Omental fat pad (tissue), 4 donors: ENCODE results near the gene BAZ2A. TPM values are rescaled to one million over a fixed set of nuclear protein-coding genes. Genes with fewer than 3 reads are reported as not detected.

Source experiments
- ATAC-seq: fragments of 150-250 bp; one replicate; pipeline ENCODE4 v1.9.1; 2016; ENCODE audit warnings: mild to moderate bottlenecking, moderate library complexity; ENCODE audit not compliant: low FRiP score
- DNase-seq: peaks from one replicate; pipeline ENCODE4 v3.0.0-alpha.2; 2019; ENCODE audit warnings: low spot score
- total RNA-seq, 4 donors: library from RNA; depleted of rRNA; stranded (reverse); fragments of >200 nt; gene quantifications; one replicate each; pipeline ENCODE4 v1.1.0, GENCODE V29; 2016
- TF ChIP-seq, protein P1 (sequence below), 3 donors: fragments of 450-650 bp; IDR thresholded peaks; one replicate each; pipeline ENCODE4 v1.5.1; 2016 to 2017; ENCODE audit warnings: antibody characterized with exemption in 3 of 3, mild to moderate bottlenecking in 3 of 3, moderate library complexity in 2 of 3

Gene BAZ2A
- total RNA-seq, 4 donors from 2014 or later, result 43.1 to 124 (median 74.1) TPM

DNA sequence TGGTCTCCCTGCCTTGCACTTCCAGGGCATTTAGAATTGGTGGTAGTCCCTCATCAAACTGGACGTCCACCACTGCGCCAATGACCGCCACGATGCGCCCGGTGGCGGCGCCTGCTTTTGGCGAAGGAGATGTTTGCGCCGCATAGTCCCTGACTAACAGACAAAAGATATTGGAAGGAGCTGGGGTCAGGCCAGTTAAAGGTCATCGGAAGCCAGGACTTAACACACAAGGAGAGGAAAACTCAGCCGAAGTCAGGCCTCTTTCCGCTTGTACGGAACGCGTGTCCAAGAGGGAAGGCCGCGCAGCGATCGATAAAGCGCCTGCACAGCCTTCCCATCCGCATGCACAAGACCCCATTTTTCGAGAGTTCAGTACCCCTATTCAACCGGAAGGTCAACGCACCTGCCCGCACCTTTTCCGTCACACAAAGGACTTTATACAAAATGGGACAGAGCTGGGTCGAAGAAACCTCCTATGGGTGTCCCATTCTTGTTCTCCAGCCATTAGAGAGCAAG lies 15.1 kb upstream of the BAZ2A start:
- ATAC-seq (no peak), DNase-seq (no peak)
- TF ChIP-seq, protein P1, sequence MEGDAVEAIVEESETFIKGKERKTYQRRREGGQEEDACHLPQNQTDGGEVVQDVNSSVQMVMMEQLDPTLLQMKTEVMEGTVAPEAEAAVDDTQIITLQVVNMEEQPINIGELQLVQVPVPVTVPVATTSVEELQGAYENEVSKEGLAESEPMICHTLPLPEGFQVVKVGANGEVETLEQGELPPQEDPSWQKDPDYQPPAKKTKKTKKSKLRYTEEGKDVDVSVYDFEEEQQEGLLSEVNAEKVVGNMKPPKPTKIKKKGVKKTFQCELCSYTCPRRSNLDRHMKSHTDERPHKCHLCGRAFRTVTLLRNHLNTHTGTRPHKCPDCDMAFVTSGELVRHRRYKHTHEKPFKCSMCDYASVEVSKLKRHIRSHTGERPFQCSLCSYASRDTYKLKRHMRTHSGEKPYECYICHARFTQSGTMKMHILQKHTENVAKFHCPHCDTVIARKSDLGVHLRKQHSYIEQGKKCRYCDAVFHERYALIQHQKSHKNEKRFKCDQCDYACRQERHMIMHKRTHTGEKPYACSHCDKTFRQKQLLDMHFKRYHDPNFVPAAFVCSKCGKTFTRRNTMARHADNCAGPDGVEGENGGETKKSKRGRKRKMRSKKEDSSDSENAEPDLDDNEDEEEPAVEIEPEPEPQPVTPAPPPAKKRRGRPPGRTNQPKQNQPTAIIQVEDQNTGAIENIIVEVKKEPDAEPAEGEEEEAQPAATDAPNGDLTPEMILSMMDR (IDR thresholded peaks at IDR 0.05), result no peak

DNA sequence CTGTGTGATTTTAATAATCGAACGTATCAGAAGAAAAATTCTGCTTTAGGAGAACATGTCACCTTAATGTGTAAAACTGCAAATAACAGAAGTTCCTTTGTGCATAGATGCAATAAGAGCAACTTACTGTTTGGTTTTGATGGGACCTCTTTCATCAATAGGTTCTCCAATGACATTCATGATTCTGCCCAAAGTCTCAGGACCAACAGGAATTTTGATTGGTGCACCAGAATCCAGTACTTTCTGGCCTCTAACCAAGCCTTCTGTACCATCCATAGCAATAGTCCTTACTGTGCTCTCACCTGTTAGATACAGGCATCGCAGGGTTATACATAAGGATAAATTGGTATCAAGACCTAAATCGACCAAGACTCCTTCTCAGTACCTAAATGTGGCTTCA lies 14.5 kb upstream of the BAZ2A start:
- ATAC-seq (no peak), DNase-seq (no peak)
- TF ChIP-seq, protein P1 (IDR thresholded peaks at IDR 0.05), result no peak

DNA sequence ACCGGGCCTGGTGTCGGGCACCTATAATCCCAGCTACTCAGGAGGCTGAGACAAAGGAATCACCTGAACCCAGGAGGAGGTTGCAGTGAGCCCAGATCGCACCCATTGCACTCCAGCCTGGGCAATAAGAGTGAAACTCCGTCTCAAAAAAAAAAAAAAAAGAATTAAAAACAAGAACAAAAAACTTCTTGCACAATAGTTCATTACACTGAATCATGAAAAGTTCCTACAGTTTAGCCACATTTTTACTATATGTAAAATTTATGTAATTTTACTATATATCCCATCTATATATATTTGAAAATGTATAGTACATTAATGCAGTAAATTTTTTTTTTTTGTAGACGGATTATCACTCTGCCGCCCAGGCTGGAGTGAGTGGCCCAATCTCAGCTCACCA lies 11.1 kb upstream of the BAZ2A start:
- ATAC-seq (no peak), DNase-seq (no peak)
- TF ChIP-seq, protein P1 (IDR thresholded peaks at IDR 0.05), result no peak

DNA sequence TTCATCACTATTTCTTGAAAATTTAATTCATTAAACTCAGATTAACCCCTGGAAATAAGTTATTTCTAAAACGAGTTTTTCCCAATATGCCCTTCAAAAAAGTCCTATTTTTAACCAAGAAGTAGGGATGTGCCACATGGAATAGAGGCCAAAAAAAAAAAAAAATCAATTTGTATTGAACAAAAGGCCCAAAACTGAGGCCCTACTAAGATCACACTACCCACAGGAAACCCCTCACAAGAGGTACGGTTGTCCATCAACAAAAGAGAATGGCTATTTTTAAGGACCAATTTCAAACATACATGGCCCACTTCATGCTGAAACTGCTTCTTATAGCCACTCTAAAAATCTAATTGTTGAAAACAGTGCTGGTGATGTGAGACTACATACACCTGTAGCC lies 7.5 kb upstream of the BAZ2A start:
- ATAC-seq (no peak), DNase-seq (no peak)
- TF ChIP-seq, protein P1 (IDR thresholded peaks at IDR 0.05), result no peak

DNA sequence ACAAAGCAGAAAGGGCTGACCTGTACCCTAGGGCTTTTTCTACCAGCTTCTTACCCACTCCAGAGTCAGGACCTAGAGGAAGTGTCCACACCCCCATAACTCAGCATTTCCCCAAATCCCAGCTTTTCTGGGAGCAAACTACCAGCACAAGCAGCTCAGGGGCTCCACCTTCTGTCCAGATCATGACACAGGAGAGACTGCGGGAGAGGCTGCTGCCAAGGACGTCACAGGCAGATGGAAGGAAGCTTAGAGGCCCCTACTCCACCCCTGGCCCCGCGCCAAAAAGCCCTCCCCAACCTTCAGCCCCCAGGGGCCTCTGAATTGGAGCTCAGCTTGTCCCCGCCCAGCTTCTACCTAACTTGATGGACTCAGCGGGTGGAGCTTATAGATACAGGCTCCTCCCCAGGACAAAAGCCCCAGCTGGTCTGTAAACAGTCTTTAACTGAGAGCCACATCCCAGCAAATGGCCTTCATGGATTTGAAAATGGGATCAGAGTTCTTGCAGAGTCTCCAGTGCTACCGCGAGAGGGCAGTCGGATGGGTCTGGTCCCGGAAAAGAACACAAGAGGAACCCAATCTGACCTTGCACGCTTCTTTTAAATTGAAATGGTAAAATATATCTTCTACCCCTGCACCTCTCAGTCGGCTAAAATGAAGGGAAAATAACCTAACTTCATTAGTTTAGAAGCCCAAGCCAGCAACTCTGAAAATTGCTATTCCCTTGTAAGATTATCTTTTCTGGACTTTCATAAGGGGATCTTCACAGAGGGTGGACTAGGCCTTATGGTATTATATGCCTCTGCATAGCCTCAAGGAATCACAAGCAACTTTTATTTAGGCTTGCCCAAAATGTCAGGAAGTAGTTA lies 6.8 kb upstream of the BAZ2A start:
- DNase-seq, result peak; percentile 98
- peak; percentile 80 for ATAC-seq
- TF ChIP-seq, protein P1 (IDR thresholded peaks at IDR 0.05), result peak in 1 of 3 donors; percentile 46

DNA sequence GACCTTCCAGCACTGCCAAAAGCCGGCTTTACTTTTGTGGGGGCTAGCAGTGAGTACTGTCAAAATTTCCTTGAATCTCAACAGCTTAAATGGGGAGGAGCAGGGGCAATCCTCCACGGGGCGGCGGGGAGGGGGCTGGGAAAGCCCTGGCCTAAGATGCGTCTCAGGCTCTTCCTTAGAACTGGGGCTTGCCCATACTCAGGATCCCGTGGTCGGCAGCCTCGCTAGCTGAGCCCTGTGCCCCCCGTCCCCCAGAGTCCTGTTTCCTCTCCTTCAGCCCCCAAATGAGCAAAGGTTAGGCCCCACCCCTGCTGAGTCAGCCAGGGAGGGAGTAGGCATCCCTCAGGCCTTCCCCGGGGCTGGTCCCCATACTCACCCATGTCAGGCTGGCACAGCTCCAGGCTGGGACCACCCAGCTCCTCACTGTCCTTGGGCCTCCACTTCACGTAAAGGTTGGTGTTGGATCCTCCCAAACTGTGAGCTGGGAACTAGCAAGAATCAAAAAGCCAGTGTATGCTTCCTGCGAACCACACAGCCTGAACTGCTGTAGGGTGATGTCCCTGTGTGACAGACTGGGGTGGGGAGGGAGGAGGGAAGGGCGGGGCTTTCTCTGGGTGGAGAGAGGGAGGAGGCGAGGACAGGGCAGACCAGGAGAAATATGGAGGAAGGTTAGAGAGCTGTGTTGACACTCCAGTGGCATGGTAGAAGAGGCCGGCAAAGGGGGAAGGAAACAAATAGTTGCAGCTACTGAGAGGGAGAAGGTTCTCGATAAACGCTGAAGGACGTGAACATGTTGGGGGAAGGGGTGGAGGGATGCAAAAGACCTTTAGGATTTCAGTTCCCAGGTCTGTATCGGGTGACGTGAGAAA lies 5.9 kb upstream of the BAZ2A start:
- DNase-seq (peak; percentile 73), ATAC-seq (peak; percentile 73)
- TF ChIP-seq, protein P1 (IDR thresholded peaks at IDR 0.05), result no peak
